ENCODE results near the gene FCHSD1. TPM values are rescaled to one million over a fixed set of nuclear protein-coding genes. Genes with fewer than 3 reads are reported as not detected.

The FCHSD1 gene
- total RNA-seq, 1 donor from 2014 or later: 28.6 TPM

GRCh38 chr5:141668601-141669265, 17.5 kb upstream of the FCHSD1 start:
- Mint-ChIP-seq H3K27me3 (ENCODE audit: unreplicated experiment) (no peaks in the 10 kb centered on the region), H3K36me3 (ENCODE audit: unreplicated experiment) (no peaks in the 10 kb centered on the region), H3K4me3 (ENCODE audit: unreplicated experiment) (no peak overlapping the region), H3K27ac (ENCODE audit: unreplicated experiment) (no peak overlapping the region), H3K9me3 (ENCODE audit: unreplicated experiment) (no peaks in the 10 kb centered on the region), H3K4me1 (ENCODE audit: unreplicated experiment) (no peaks in the 10 kb centered on the region)
- TF ChIP-seq CTCF (IDR thresholded peaks at IDR 0.05): no peak
- no peak for DNase-seq (ENCODE audit: extremely low spot score, unreplicated experiment)

GRCh38 chr5:141665995-141666940, 15.1 kb upstream of the FCHSD1 start:
- Mint-ChIP-seq H3K36me3 (ENCODE audit: unreplicated experiment) (no peaks in the 10 kb centered on the region), H3K4me3 (ENCODE audit: unreplicated experiment) (no peak overlapping the region), H3K27me3 (ENCODE audit: unreplicated experiment) (no peaks in the 10 kb centered on the region), H3K9me3 (ENCODE audit: unreplicated experiment) (no peaks in the 10 kb centered on the region), H3K4me1 (ENCODE audit: unreplicated experiment) (no peaks in the 10 kb centered on the region), H3K27ac (ENCODE audit: unreplicated experiment) (no peak overlapping the region)
- TF ChIP-seq CTCF (IDR thresholded peaks at IDR 0.05): no peak
- no peak for DNase-seq (ENCODE audit: extremely low spot score, unreplicated experiment)

- Mint-ChIP-seq H3K36me3 (ENCODE audit: unreplicated experiment) (no peaks in the 10 kb centered on the region), H3K27ac (ENCODE audit: unreplicated experiment) (no peak overlapping the region), H3K4me3 (ENCODE audit: unreplicated experiment) (no peak overlapping the region), H3K9me3 (ENCODE audit: unreplicated experiment) (no peaks in the 10 kb centered on the region), H3K4me1 (ENCODE audit: unreplicated experiment) (no peaks in the 10 kb centered on the region), H3K27me3 (ENCODE audit: unreplicated experiment) (no peaks in the 10 kb centered on the region)
- TF ChIP-seq CTCF (IDR thresholded peaks at IDR 0.05): peak; percentile 91
- peak; percentile 91 for DNase-seq (ENCODE audit: extremely low spot score, unreplicated experiment)
Observed at GRCh38 chr5:141664733-141665461, 13.7 kb upstream of the FCHSD1 start.

- no peaks in the 10 kb centered on the region for H3K4me1 Mint-ChIP-seq (ENCODE audit: unreplicated experiment)
- H3K4me3 Mint-ChIP-seq (ENCODE audit: unreplicated experiment): no peak overlapping the region
- H3K27ac Mint-ChIP-seq (ENCODE audit: unreplicated experiment): no peak overlapping the region
- no peaks in the 10 kb centered on the region for H3K27me3 Mint-ChIP-seq (ENCODE audit: unreplicated experiment)
- H3K9me3 Mint-ChIP-seq (ENCODE audit: unreplicated experiment): no peaks in the 10 kb centered on the region
- TF ChIP-seq CTCF (IDR thresholded peaks at IDR 0.05): no peak
- no peaks in the 10 kb centered on the region for H3K36me3 Mint-ChIP-seq (ENCODE audit: unreplicated experiment)
- no peak for DNase-seq (ENCODE audit: extremely low spot score, unreplicated experiment)
Observed at GRCh38 chr5:141663506-141663905, 12.3 kb upstream of the FCHSD1 start.
